Smooth muscle cell (in vitro differentiated cells): ENCODE data around the gene C13orf42. TPM values are rescaled to one million over a fixed set of nuclear protein-coding genes. Genes with fewer than 3 reads are reported as not detected.

Source experiments
- DNase-seq: peaks from one replicate; lab custom pipeline; 2025; ENCODE audit not compliant: unreplicated experiment; lab: John Stamatoyannopoulos, UW
- H2AFZ ChIP-seq: fragments of 200-600 bp; sonication (generic); 2 replicates; pipeline ENCODE4 v1.6.0; 2016; ENCODE audit warnings: antibody characterized with exemption, low read depth, mild to moderate bottlenecking
- H3F3A ChIP-seq: fragments of 200-600 bp; sonication (generic); 2 replicates; pipeline ENCODE4 v1.6.0; 2017; ENCODE audit warnings: antibody characterized with exemption, low read depth
- H3K27ac ChIP-seq: fragments of 200-600 bp; sonication (generic); 2 replicates; pipeline ENCODE4 v1.5.1; 2016; ENCODE audit warnings: low read depth, mild to moderate bottlenecking
- H3K27me3 ChIP-seq: fragments of 200-600 bp; sonication (generic); 2 replicates; pipeline ENCODE4 v1.6.1; 2016; ENCODE audit warnings: low read depth, mild to moderate bottlenecking
- H3K36me3 ChIP-seq: fragments of 200-600 bp; sonication (generic); 2 replicates; pipeline ENCODE4 v1.5.1; 2016; ENCODE audit warnings: low read depth
- H3K4me1 ChIP-seq: fragments of 200-600 bp; sonication (generic); 2 replicates; pipeline ENCODE4 v1.5.1; 2016; ENCODE audit warnings: low read depth
- H3K4me2 ChIP-seq: fragments of 200-600 bp; sonication (generic); 2 replicates; pipeline ENCODE4 v1.6.0; 2016; ENCODE audit warnings: mild to moderate bottlenecking
- H3K4me3 ChIP-seq: fragments of 200-600 bp; sonication (generic); 2 replicates; pipeline ENCODE4 v1.5.1; 2016; ENCODE audit warnings: mild to moderate bottlenecking
- H3K79me2 ChIP-seq: fragments of 200-600 bp; sonication (generic); 2 replicates; pipeline ENCODE4 v1.6.0; 2016; ENCODE audit warnings: low read depth, mild to moderate bottlenecking
- H3K9ac ChIP-seq: fragments of 200-600 bp; sonication (generic); 2 replicates; pipeline ENCODE4 v1.6.0; 2016; ENCODE audit warnings: low read depth
- H3K9me3 ChIP-seq: fragments of 200-600 bp; sonication (generic); replicated peaks from 2 replicates; pipeline ENCODE4 v1.5.1; 2016; ENCODE audit warnings: low read depth
- H4K20me1 ChIP-seq: fragments of 200-600 bp; sonication (generic); 2 replicates; pipeline ENCODE4 v1.6.0; 2016; ENCODE audit warnings: low read depth
- WGBS: methylation state at CpG from one replicate; pipeline ENCODE4 v1.1.7; 2016; ENCODE audit warnings: low lambda C conversion rate; 5-methylcytosine and 5-hydroxymethylcytosine counted together
- polyA plus RNA-seq: library from polyadenylated mRNA; unstranded; fragments of >200 nt; fragmentation: Nextera tagmentation; extraction: Ambion mirVana; gene quantifications from 2 replicates; pipeline ENCODE4 v1.2.1, GENCODE V29; 2016
- total RNA-seq: library from RNA; depleted of rRNA; stranded (reverse); fragments of >200 nt; gene quantifications from 2 replicates; pipeline ENCODE4 v1.2.3, GENCODE V29; 2014
- TF ChIP-seq, protein P1 (sequence below): fragments of 200-600 bp; sonication (generic); IDR thresholded peaks from 2 replicates; pipeline ENCODE4 v1.5.1; 2017; ENCODE audit warnings: borderline replicate concordance, mild to moderate bottlenecking, antibody characterized with exemption; ENCODE audit not compliant: insufficient read depth, poor library complexity, severe bottlenecking

C13orf42 gene
- total and polyA plus RNA-seq, 2 experiments from 2014 or later, result not detected

- H2AFZ ChIP-seq, result no peak overlapping the region
- H3K27ac ChIP-seq, result no peak overlapping the region
- WGBS, result 71% methylated on average over 5 of the region's 5 CpGs
- H3K9ac ChIP-seq, result no peak overlapping the region
- no peaks in the 10 kb centered on the region for H3K79me2 ChIP-seq
- no peak overlapping the region for H3K4me2 ChIP-seq
- peaks cover 17% of the 10 kb centered on the region for H3K4me1 ChIP-seq
- H3K36me3 ChIP-seq, result no peaks in the 10 kb centered on the region
- H3K27me3 ChIP-seq, result no peaks in the 10 kb centered on the region
- no peaks in the 10 kb centered on the region for H3F3A ChIP-seq
- H3K9me3 ChIP-seq, result no peaks in the 10 kb centered on the region
- H3K4me3 ChIP-seq, result no peak overlapping the region
- no peak for DNase-seq
- H4K20me1 ChIP-seq, result no peaks in the 10 kb centered on the region
- TF ChIP-seq, protein P1, sequence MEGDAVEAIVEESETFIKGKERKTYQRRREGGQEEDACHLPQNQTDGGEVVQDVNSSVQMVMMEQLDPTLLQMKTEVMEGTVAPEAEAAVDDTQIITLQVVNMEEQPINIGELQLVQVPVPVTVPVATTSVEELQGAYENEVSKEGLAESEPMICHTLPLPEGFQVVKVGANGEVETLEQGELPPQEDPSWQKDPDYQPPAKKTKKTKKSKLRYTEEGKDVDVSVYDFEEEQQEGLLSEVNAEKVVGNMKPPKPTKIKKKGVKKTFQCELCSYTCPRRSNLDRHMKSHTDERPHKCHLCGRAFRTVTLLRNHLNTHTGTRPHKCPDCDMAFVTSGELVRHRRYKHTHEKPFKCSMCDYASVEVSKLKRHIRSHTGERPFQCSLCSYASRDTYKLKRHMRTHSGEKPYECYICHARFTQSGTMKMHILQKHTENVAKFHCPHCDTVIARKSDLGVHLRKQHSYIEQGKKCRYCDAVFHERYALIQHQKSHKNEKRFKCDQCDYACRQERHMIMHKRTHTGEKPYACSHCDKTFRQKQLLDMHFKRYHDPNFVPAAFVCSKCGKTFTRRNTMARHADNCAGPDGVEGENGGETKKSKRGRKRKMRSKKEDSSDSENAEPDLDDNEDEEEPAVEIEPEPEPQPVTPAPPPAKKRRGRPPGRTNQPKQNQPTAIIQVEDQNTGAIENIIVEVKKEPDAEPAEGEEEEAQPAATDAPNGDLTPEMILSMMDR, result no peak
Measured at GRCh38 chr13:51101636-51102235, 9.3 kb downstream of the C13orf42 start.

DNA sequence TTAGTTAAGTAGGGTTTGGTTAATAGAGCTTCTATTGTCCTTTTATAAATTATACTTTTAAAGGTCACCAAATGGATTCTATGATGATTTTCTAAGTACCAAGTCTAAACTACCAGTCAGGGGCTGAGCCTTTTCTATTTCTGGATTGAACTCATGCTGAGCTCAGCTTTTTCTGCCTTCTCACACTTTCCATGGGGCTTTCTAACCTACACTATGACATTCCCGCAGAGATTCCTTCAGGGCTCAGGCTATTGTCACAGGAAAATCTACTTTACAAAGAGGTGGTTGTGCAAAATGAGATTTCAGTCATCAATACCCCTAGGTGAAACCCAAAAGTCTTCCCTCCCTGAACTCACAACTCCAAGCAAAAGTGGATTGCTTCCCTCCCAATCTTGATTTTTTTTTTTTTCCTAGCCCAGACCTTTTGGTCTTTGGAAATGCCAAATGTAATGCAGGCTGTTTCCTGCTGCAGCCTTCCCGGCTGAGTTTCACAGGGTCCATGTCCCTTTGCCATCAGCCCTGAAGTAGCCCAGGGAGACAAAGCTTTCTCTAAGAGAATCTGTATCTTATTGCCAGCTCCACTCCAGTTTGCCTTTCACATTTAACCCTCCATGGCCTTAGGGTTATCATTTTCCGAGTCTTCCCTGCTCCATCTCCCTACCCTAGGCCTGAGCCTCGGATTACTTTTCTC is 13.6 kb downstream of the C13orf42 start:
- Histone ChIP-seq H3K27me3 (no peaks in the 10 kb centered on the region), H3K27ac (no peak overlapping the region), H4K20me1 (no peaks in the 10 kb centered on the region), H3K36me3 (no peaks in the 10 kb centered on the region), H3K79me2 (no peaks in the 10 kb centered on the region), H2AFZ (no peak overlapping the region), H3K4me3 (no peak overlapping the region), H3K9me3 (no peaks in the 10 kb centered on the region), H3F3A (no peaks in the 10 kb centered on the region), H3K4me2 (no peak overlapping the region), H3K4me1 (peaks cover 17% of the 10 kb centered on the region), H3K9ac (no peak overlapping the region)
- WGBS, result 73% methylated on average over 4 of the region's 4 CpGs
- no peak for DNase-seq
- TF ChIP-seq, protein P1, result no peak

- WGBS, result 91% methylated on average over 1 of the region's 1 CpG
- no peak overlapping the region for H3K27ac ChIP-seq
Measured at GRCh38 chr13:51096131-51096530, 14.9 kb downstream of the C13orf42 start.

More at GRCh38 chr13:51096131-51096530, 14.9 kb downstream of the C13orf42 start:
- Histone ChIP-seq H3K9me3 (no peaks in the 10 kb centered on the region), H4K20me1 (no peaks in the 10 kb centered on the region), H3K4me3 (no peak overlapping the region), H3K36me3 (no peaks in the 10 kb centered on the region), H3K4me1 (peaks cover 17% of the 10 kb centered on the region), H3K27me3 (no peaks in the 10 kb centered on the region), H2AFZ (no peak overlapping the region), H3K9ac (no peak overlapping the region), H3F3A (no peaks in the 10 kb centered on the region), H3K4me2 (no peak overlapping the region), H3K79me2 (no peaks in the 10 kb centered on the region)
- TF ChIP-seq, protein P1, result no peak
- no peak for DNase-seq
